DOHH2 (cell line): ENCODE results near the gene TAF11.

Experiments
- H3F3A ChIP-seq: fragments of 200-600 bp; sonication (generic), shearing (Covaris generic); 2 replicates; pipeline ENCODE4 v1.6.0; 2016; ENCODE audit warnings: antibody characterized with exemption, mild to moderate bottlenecking; ENCODE audit not compliant: control insufficient read depth, insufficient read depth
- H3K27ac ChIP-seq: fragments of 200-600 bp; sonication (generic); 2 replicates; pipeline ENCODE4 v1.5.1; 2014; ENCODE audit warnings: low read depth, mild to moderate bottlenecking, low read length, moderate library complexity
- H3K27me3 ChIP-seq: fragments of 200-600 bp; sonication (generic); 2 replicates; pipeline ENCODE4 v1.6.1; 2014; ENCODE audit warnings: mild to moderate bottlenecking, low read length, mixed read lengths; ENCODE audit not compliant: control insufficient read depth
- H3K36me3 ChIP-seq: fragments of 200-600 bp; sonication (generic); 2 replicates; pipeline ENCODE4 v1.6.1; 2014; ENCODE audit warnings: mild to moderate bottlenecking, low read length, moderate library complexity, mixed read lengths; ENCODE audit not compliant: control insufficient read depth
- H3K4me1 ChIP-seq: fragments of 200-600 bp; sonication (generic); 2 replicates; pipeline ENCODE4 v1.6.1; 2014; ENCODE audit warnings: mild to moderate bottlenecking, low read length, mixed read lengths; ENCODE audit not compliant: control insufficient read depth
- H3K4me2 ChIP-seq: fragments of 200-600 bp; sonication (generic); 2 replicates; pipeline ENCODE4 v1.6.0; 2014; ENCODE audit warnings: mild to moderate bottlenecking, low read length, moderate library complexity
- H3K4me3 ChIP-seq: fragments of 200-600 bp; sonication (generic); 2 replicates; pipeline ENCODE4 v1.5.1; 2014; ENCODE audit warnings: mild to moderate bottlenecking, low read length, mixed read lengths
- H3K79me2 ChIP-seq: fragments of 200-600 bp; sonication (generic); 2 replicates; pipeline ENCODE4 v1.6.1; 2014; ENCODE audit warnings: mild to moderate bottlenecking, low read length, mixed read lengths; ENCODE audit not compliant: control insufficient read depth
- H3K9me2 ChIP-seq: fragments of 200-600 bp; sonication (generic); replicated peaks from 2 replicates; pipeline ENCODE4 v1.6.1; 2014; ENCODE audit warnings: mild to moderate bottlenecking, low read length, mixed read lengths; ENCODE audit not compliant: control insufficient read depth
- H3K9me3 ChIP-seq: fragments of 200-600 bp; sonication (generic); 2 replicates; pipeline ENCODE4 v1.6.1; 2014; ENCODE audit warnings: antibody characterized with exemption, low read length, mixed read lengths; ENCODE audit not compliant: control insufficient read depth, insufficient read depth
- H4K20me1 ChIP-seq: fragments of 200-600 bp; sonication (generic); 2 replicates; pipeline ENCODE4 v1.6.0; 2014; ENCODE audit warnings: low read depth, mild to moderate bottlenecking, antibody characterized with exemption, low read length, moderate library complexity; ENCODE audit not compliant: control insufficient read depth, insufficient read depth
- CTCF ChIP-seq: fragments of 200-600 bp; sonication (generic); IDR thresholded peaks from one replicate; pipeline ENCODE4 v1.5.1; 2014; ENCODE audit warnings: antibody characterized with exemption, mild to moderate bottlenecking, low read depth, low read length; ENCODE audit not compliant: poor library complexity, severe bottlenecking
- EZH2phosphoT487 ChIP-seq: fragments of 200-600 bp; sonication (generic); IDR thresholded peaks from 2 replicates; pipeline ENCODE4 v1.6.1; 2017; ENCODE audit warnings: borderline replicate concordance, mild to moderate bottlenecking, antibody characterized with exemption, low read length, moderate library complexity, mixed read lengths

TAF11 gene

GRCh38 chr6:34866509-34866908 lies 21.3 kb downstream of the TAF11 start:
- Histone ChIP-seq H3F3A (peaks cover 6% of the 10 kb centered on the region; the same call in 1 of the 2 replicates), H3K9me2 (no peaks in the 10 kb centered on the region), H3K36me3 (peaks cover 49% of the 10 kb centered on the region), H3K27ac (no peak overlapping the region), H3K4me3 (no peak overlapping the region), H3K27me3 (no peaks in the 10 kb centered on the region), H3K4me2 (no peak overlapping the region), H3K9me3 (no peaks in the 10 kb centered on the region), H4K20me1 (no peaks in the 10 kb centered on the region), H3K4me1 (no peaks in the 10 kb centered on the region), H3K79me2 (no peaks in the 10 kb centered on the region)
- TF ChIP-seq CTCF (no peak), EZH2phosphoT487 (no peak)

DNA sequence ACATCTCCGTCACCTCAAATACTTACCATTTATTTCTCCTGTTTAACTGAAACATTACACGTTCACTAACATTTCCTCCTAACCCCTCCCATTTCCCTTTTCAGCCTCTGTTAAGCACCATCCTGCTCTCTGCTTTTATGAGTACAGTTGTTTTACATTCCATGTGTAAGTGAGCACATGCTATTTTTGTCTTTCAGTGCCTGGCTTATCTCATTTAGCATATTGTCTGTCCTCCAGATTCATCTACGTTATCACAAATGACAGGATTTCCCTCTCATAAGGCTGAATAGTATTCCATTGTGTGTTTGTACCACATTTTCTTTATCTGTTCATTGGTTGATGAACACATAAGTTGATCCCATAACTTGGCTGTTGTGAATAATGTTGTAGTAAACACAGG lies 22.7 kb downstream of the TAF11 start:
- H3K9me3 ChIP-seq, result no peaks in the 10 kb centered on the region
- no peaks in the 10 kb centered on the region for H4K20me1 ChIP-seq
- H3K4me3 ChIP-seq, result no peak overlapping the region
- H3K4me2 ChIP-seq, result no peak overlapping the region
- no peaks in the 10 kb centered on the region for H3K9me2 ChIP-seq
- peaks cover 41% of the 10 kb centered on the region for H3K36me3 ChIP-seq
- no peaks in the 10 kb centered on the region for H3K79me2 ChIP-seq
- no peak for TF ChIP-seq CTCF
- no peak for TF ChIP-seq EZH2phosphoT487
- peaks cover 6% of the 10 kb centered on the region; the same call in 1 of the 2 replicates for H3F3A ChIP-seq
- H3K27me3 ChIP-seq, result no peaks in the 10 kb centered on the region
- H3K4me1 ChIP-seq, result no peaks in the 10 kb centered on the region
- H3K27ac ChIP-seq, result no peak overlapping the region

- Histone ChIP-seq H3K27me3 (no peaks in the 10 kb centered on the region), H3K4me2 (no peak overlapping the region), H3K9me3 (no peaks in the 10 kb centered on the region), H3K9me2 (no peaks in the 10 kb centered on the region), H3K79me2 (no peaks in the 10 kb centered on the region), H3F3A (peaks cover 6% of the 10 kb centered on the region; the same call in 1 of the 2 replicates), H3K4me3 (no peak overlapping the region), H4K20me1 (no peaks in the 10 kb centered on the region), H3K36me3 (peaks cover 44% of the 10 kb centered on the region), H3K4me1 (no peaks in the 10 kb centered on the region), H3K27ac (no peak overlapping the region)
- TF ChIP-seq EZH2phosphoT487, result no peak
- no peak for TF ChIP-seq CTCF
These were observed 23.8 kb downstream of the TAF11 start for GRCh38 chr6:34864007-34864406.

DNA sequence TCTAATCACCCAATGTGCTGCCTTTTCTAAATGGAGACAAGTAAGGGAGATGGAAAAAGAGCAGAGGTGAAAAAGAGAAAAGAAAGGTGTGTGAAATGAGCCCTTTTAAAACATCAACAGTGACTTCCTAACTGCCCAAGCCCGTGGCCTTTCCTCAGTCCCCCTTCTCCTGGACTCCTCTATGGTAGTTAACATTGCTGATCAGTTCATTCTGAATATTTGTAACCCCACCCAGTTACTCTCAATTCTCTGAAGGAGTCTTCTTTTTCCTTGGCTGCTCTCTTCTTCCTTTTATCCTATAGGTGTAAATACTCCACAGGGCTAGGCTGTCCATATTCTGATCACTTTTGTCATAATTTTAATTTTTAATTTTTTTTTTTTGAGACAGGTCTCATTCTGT lies 27.1 kb downstream of the TAF11 start:
- H3K4me3 ChIP-seq, result no peak overlapping the region
- no peak overlapping the region for H3K4me2 ChIP-seq
- no peaks in the 10 kb centered on the region for H4K20me1 ChIP-seq
- TF ChIP-seq EZH2phosphoT487 (no peak), CTCF (no peak)
- H3K36me3 ChIP-seq, result peaks cover 65% of the 10 kb centered on the region
- no peaks in the 10 kb centered on the region for H3K79me2 ChIP-seq
- no peaks in the 10 kb centered on the region for H3K9me3 ChIP-seq
- peaks cover 3% of the 10 kb centered on the region; the same call in 1 of the 2 replicates for H3F3A ChIP-seq
- H3K4me1 ChIP-seq, result no peaks in the 10 kb centered on the region
- no peak overlapping the region for H3K27ac ChIP-seq
- H3K27me3 ChIP-seq, result no peaks in the 10 kb centered on the region
- no peaks in the 10 kb centered on the region for H3K9me2 ChIP-seq
